Peyer's patch (tissue), 4 donors: Measurements from ENCODE around the gene PIH1D2.

Source experiments
- CTCF ChIP-seq, 6 experiments: fragments of 450-650 bp in 4 of 6; fragments of 200-600 bp in 2 of 6; sonication (generic) in 1 of 6; IDR thresholded peaks; one replicate each; pipeline ENCODE4 v1.5.1; 2017 to 2019; ENCODE audit warnings: antibody characterized with exemption in 6 of 6, mild to moderate bottlenecking in 3 of 6, moderate library complexity in 1 of 6
- POLR2A ChIP-seq, 2 donors: fragments of 450-650 bp; IDR thresholded peaks; one replicate each; pipeline ENCODE4 v1.5.1; 2017; ENCODE audit warnings: antibody characterized with exemption in 2 of 2, mild to moderate bottlenecking in 2 of 2, moderate library complexity in 2 of 2

GRCh38 chr11:112103446-112103845, 29.6 kb upstream of the PIH1D2 start:
- TF ChIP-seq POLR2A (IDR thresholded peaks at IDR 0.05) (no peak), CTCF (IDR thresholded peaks at IDR 0.05) (no peak)
